Measurements from ENCODE around the gene TTC3.

Gene TTC3

GRCh38 chr21:37227071-37228002 lies 154.3 kb downstream of the TTC3 start:
- no peak overlapping the region for H3K4me3 ChIP-seq (ENCODE audit: low read depth, low read length)
- no peak for DNase-seq (ENCODE audit: low read depth)
- no peak for TF ChIP-seq CTCF (IDR thresholded peaks at IDR 0.05; ENCODE audit: insufficient read depth, low read depth, low read length, missing control alignments)

GRCh38 chr21:37228003-37228400 lies 154.9 kb downstream of the TTC3 start:
- H3K4me3 ChIP-seq (ENCODE audit: low read depth, low read length) = no peak overlapping the region
- no peak for TF ChIP-seq CTCF (IDR thresholded peaks at IDR 0.05; ENCODE audit: insufficient read depth, low read depth, low read length, missing control alignments)
- DNase-seq (ENCODE audit: low read depth) = no peak

GRCh38 chr21:37230632-37231248 lies 157.7 kb downstream of the TTC3 start:
- H3K4me3 ChIP-seq (ENCODE audit: low read depth, low read length) = no peak overlapping the region
- DNase-seq (ENCODE audit: low read depth) = no peak
- TF ChIP-seq CTCF (IDR thresholded peaks at IDR 0.05; ENCODE audit: insufficient read depth, low read depth, low read length, missing control alignments) = no peak

- no peak for DNase-seq (ENCODE audit: low read depth)
- no peak overlapping the region for H3K4me3 ChIP-seq (ENCODE audit: low read depth, low read length)
- TF ChIP-seq CTCF (IDR thresholded peaks at IDR 0.05; ENCODE audit: insufficient read depth, low read depth, low read length, missing control alignments) = no peak
Measured at GRCh38 chr21:37231249-37231645, 158.2 kb downstream of the TTC3 start.

GRCh38 chr21:37231671-37232070 lies 158.6 kb downstream of the TTC3 start:
- no peak for TF ChIP-seq CTCF (IDR thresholded peaks at IDR 0.05; ENCODE audit: insufficient read depth, low read depth, low read length, missing control alignments)
- no peak overlapping the region for H3K4me3 ChIP-seq (ENCODE audit: low read depth, low read length)
- no peak for DNase-seq (ENCODE audit: low read depth)

GRCh38 chr21:37232274-37233018 lies 159.4 kb downstream of the TTC3 start:
- H3K4me3 ChIP-seq (ENCODE audit: low read depth, low read length) = peak overlapping the region; percentile 27
- peak; percentile 76 for DNase-seq (ENCODE audit: low read depth)
- no peak for TF ChIP-seq CTCF (IDR thresholded peaks at IDR 0.05; ENCODE audit: insufficient read depth, low read depth, low read length, missing control alignments)

All from GM12865 (cell line).